ENCODE measurements around the gene SREBF1. TPM values are rescaled to one million over a fixed set of nuclear protein-coding genes. Genes with fewer than 3 reads are reported as not detected.

Gene SREBF1
- total and polyA plus RNA-seq, 2 of the 8 experiments (the other 6 are each of a cell fraction or from before 2014, with no cell fraction given), result 28.6 to 70.8 TPM

DNA sequence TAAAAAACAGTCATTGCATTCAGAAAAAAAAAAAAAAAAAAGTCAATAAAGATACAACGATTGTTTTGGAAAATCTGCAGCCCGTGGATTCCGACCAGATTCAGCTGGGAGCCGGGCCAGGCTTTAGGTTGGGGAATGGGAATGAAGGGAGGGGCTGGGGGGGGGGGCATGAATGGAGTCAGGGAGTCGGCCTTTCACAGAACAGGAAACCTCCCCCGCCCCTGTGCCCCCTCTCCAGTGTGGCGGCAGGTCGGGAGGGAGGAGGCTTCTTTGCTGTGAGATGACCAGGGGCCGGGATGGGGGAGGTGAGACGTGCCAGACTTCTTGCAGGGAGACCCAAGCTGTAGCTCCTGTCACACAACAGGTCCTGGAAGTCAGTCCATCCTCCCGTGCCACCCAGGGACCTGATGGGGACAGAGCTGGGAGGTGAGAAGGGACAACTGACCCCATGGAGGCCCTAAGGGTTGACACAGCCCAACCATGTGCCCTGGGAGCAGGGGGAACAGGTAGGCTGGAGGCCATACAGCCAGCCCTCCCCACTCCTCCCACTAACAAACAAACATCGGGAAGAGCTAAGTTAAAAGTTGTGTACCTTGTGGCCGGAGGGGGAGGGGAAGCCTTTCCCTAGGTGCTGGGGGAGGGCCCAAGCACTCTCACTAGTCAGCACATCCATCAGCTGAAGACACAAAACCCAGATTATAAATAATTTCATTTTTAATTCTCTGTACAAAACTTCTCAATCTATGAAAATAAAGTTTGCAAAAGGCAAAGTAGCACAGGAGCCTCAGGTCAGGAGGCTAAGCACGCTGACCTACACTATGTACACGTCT, 25.2 kb downstream of the SREBF1 start (continued):
- TF ChIP-seq KDM4A (IDR thresholded peaks at IDR 0.05; ENCODE audit: low read depth, low read length, severe bottlenecking) (no peak), BACH1 (IDR thresholded peaks at IDR 0.05; ENCODE audit: low read length) (no peak), EZH2 (IDR thresholded peaks at IDR 0.05; ENCODE audit: low read depth, low read length, severe bottlenecking) (peak; percentile 7)
